ENCODE results near the gene CD2AP. TPM values are rescaled to one million over a fixed set of nuclear protein-coding genes. Genes with fewer than 3 reads are reported as not detected.

CD2AP gene
- total and polyA plus RNA-seq, 4 donors, result 5.7 to 22.4 (median 11.5) TPM

DNA sequence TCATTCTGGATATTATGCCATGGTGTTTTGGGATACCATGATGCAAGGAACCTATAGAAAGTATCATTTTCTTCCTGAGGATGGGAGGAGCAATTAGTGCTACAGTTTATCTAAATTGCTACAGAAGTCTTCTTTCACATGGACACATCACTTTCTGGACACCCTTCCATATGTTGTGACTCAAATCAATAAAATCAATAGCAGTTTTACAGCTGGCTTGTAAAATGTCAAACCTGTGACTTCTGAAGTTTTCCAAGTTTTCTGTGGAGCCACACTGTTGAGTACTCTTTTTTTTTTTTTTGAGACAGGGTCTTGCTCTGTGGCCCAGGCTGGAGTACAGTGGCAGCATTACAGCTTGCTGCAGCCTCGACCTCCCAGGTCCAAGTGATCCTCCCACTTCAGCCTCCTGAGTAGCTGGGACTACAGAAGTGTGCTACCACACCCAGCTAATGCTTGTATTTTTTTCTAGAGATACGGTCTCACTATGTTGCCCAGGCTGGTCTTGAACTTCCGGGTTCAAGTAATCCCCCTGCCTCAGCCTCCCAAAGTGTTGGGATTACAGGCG lies 24.1 kb upstream of the CD2AP start:
- no peak for DNase-seq (ENCODE audit: low spot score)
- Histone ChIP-seq H3K36me3 (ENCODE audit: control insufficient read depth in 4 of 4, insufficient read depth in 3 of 4, low read depth in 1 of 4, low read length in 3 of 4) (no peaks in the 10 kb centered on the region), H3K9me3 (ENCODE audit: control insufficient read depth in 4 of 4, low read length in 3 of 4) (no peaks in the 10 kb centered on the region), H3K4me3 (ENCODE audit: low read depth in 1 of 3, low read length in 3 of 3) (no peak overlapping the region), H3K9ac (ENCODE audit: low read depth in 1 of 2, low read length in 2 of 2) (no peak overlapping the region), H3K27me3 (ENCODE audit: control insufficient read depth in 4 of 4, insufficient read depth in 4 of 4, low read length in 3 of 4) (no peaks in the 10 kb centered on the region), H3K27ac (ENCODE audit: low read depth in 1 of 2, low read length in 2 of 2) (no peak overlapping the region), H3K4me1 (ENCODE audit: control insufficient read depth in 4 of 4, insufficient read depth in 4 of 4, low read length in 3 of 4) (peaks cover 0 to 2% (median 0%) of the 10 kb centered on the region in 4 donors)
- TF ChIP-seq NR2F2 (IDR thresholded peaks at IDR 0.05), result no peak
- no peak for TF ChIP-seq YY1 (IDR thresholded peaks at IDR 0.05)
- TF ChIP-seq TAF1 (conservative IDR thresholded peaks at IDR 0.05), result no peak
- TF ChIP-seq RAD21 (IDR thresholded peaks at IDR 0.05), result no peak
- no peak for TF ChIP-seq HNF4A (conservative IDR thresholded peaks at IDR 0.05)
- TF ChIP-seq GABPA (IDR thresholded peaks at IDR 0.05 in 1 of 2, conservative IDR thresholded peaks at IDR 0.05 in 1 of 2), result no peak
- no peak for TF ChIP-seq MAX (IDR thresholded peaks at IDR 0.05)
- no peak for TF ChIP-seq EGR1 (IDR thresholded peaks at IDR 0.05; ENCODE audit: low read depth in 2 of 2)
- TF ChIP-seq RXRA (IDR thresholded peaks at IDR 0.05), result no peak
- TF ChIP-seq JUND (IDR thresholded peaks at IDR 0.05), result no peak
- TF ChIP-seq ATF3 (IDR thresholded peaks at IDR 0.05), result no peak
- TF ChIP-seq FOXA2 (IDR thresholded peaks at IDR 0.05), result no peak
- TF ChIP-seq SP1 (IDR thresholded peaks at IDR 0.05), result no peak
- TF ChIP-seq HNF4G (IDR thresholded peaks at IDR 0.05), result no peak
- TF ChIP-seq CTCF (IDR thresholded peaks at IDR 0.05; ENCODE audit: low read depth, low read length, missing input control), result no peak
- TF ChIP-seq, protein P1, sequence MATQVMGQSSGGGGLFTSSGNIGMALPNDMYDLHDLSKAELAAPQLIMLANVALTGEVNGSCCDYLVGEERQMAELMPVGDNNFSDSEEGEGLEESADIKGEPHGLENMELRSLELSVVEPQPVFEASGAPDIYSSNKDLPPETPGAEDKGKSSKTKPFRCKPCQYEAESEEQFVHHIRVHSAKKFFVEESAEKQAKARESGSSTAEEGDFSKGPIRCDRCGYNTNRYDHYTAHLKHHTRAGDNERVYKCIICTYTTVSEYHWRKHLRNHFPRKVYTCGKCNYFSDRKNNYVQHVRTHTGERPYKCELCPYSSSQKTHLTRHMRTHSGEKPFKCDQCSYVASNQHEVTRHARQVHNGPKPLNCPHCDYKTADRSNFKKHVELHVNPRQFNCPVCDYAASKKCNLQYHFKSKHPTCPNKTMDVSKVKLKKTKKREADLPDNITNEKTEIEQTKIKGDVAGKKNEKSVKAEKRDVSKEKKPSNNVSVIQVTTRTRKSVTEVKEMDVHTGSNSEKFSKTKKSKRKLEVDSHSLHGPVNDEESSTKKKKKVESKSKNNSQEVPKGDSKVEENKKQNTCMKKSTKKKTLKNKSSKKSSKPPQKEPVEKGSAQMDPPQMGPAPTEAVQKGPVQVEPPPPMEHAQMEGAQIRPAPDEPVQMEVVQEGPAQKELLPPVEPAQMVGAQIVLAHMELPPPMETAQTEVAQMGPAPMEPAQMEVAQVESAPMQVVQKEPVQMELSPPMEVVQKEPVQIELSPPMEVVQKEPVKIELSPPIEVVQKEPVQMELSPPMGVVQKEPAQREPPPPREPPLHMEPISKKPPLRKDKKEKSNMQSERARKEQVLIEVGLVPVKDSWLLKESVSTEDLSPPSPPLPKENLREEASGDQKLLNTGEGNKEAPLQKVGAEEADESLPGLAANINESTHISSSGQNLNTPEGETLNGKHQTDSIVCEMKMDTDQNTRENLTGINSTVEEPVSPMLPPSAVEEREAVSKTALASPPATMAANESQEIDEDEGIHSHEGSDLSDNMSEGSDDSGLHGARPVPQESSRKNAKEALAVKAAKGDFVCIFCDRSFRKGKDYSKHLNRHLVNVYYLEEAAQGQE (IDR thresholded peaks at IDR 0.05), result no peak
- TF ChIP-seq ZBTB33 (IDR thresholded peaks at IDR 0.05), result no peak
- no peak for TF ChIP-seq FOXA1 (IDR thresholded peaks at IDR 0.05)
- WGBS, result 94% methylated on average over 4 of the region's 4 CpGs

All from liver (tissue), 9 donors.